ENCODE results near the gene HBG1.
A peak's percentile ranks its signal among the peaks of the same experiment; 100 is the strongest.
"Not testable (repeated sequence)": the region's sequence is repeated elsewhere in the genome, so short reads cannot be mapped to it uniquely, and the experiment has no call there.

Gene HBG1

GRCh38 chr11:5251746-5252145 is 2.1 kb upstream of the HBG1 start:
- Histone ChIP-seq H3K27me3 (no peaks in the 10 kb centered on the region), H3K4me2 (no peak overlapping the region), H4K20me1 (no peaks in the 10 kb centered on the region), H3K4me1 (no peaks in the 10 kb centered on the region), H3K9ac (no peak overlapping the region), H3K36me3 (no peaks in the 10 kb centered on the region), H3K27ac (no peak overlapping the region), H3K4me3 (no peak overlapping the region), H3K9me3 (replicated peaks in 1 of 11) (no peaks in the 10 kb centered on the region)
- no peak for TF ChIP-seq Cebpa-rat (IDR thresholded peaks at IDR 0.05)

- no peak overlapping the region for H3K27ac ChIP-seq
- no peak overlapping the region for H3K4me2 ChIP-seq
- H3K9ac ChIP-seq, result no peak overlapping the region
- H3K36me3 ChIP-seq, result no peaks in the 10 kb centered on the region
- H3K27me3 ChIP-seq, result no peaks in the 10 kb centered on the region
- no peak overlapping the region for H3K4me3 ChIP-seq
- H3K4me1 ChIP-seq, result no peaks in the 10 kb centered on the region
- H4K20me1 ChIP-seq, result no peaks in the 10 kb centered on the region
- TF ChIP-seq Cebpa-rat (IDR thresholded peaks at IDR 0.05), result no peak
- no peaks in the 10 kb centered on the region for H3K9me3 ChIP-seq (replicated peaks in 1 of 11)
These were observed 1.0 kb upstream of the HBG1 start for GRCh38 chr11:5250543-5251204.

GRCh38 chr11:5248498-5248897 is 1.2 kb downstream of the HBG1 start:
- H3K4me3 ChIP-seq; H3K27me3 ChIP-seq; H3K9ac ChIP-seq; H3K9me3 ChIP-seq (replicated peaks in 1 of 11); H3K36me3 ChIP-seq; H3K4me2 ChIP-seq; H3K27ac ChIP-seq; H4K20me1 ChIP-seq; H3K4me1 ChIP-seq: not testable (repeated sequence)

GRCh38 chr11:5247472-5248192 is 2.0 kb downstream of the HBG1 start:
- no peak overlapping the region for H3K27ac ChIP-seq
- no peak overlapping the region for H3K9ac ChIP-seq
- H4K20me1 ChIP-seq, result no peaks in the 10 kb centered on the region
- no peak for TF ChIP-seq Cebpa-rat (IDR thresholded peaks at IDR 0.05)
- H3K36me3 ChIP-seq, result no peaks in the 10 kb centered on the region
- H3K27me3 ChIP-seq, result no peaks in the 10 kb centered on the region
- no peak overlapping the region for H3K4me3 ChIP-seq
- H3K4me1 ChIP-seq, result no peaks in the 10 kb centered on the region
- no peaks in the 10 kb centered on the region for H3K9me3 ChIP-seq (replicated peaks in 1 of 11)
- H3K4me2 ChIP-seq, result no peak overlapping the region

- H4K20me1 ChIP-seq, result no peaks in the 10 kb centered on the region
These were observed 2.7 kb downstream of the HBG1 start for GRCh38 chr11:5246772-5247471.

GRCh38 chr11:5245155-5245554 is 4.5 kb downstream of the HBG1 start:
- no peak for TF ChIP-seq Cebpa-rat (IDR thresholded peaks at IDR 0.05)

More at GRCh38 chr11:5246772-5247471, 2.7 kb downstream of the HBG1 start:
- Histone ChIP-seq H3K27ac (no peak overlapping the region), H3K27me3 (no peaks in the 10 kb centered on the region), H3K4me2 (no peak overlapping the region), H3K4me1 (peaks cover 0 to under 1% (median 0%) of the 10 kb centered on the region in 10 experiments; a peak in 2 of 20 replicates), H3K4me3 (no peak overlapping the region), H3K9me3 (replicated peaks in 1 of 11) (no peaks in the 10 kb centered on the region), H3K9ac (no peak overlapping the region), H3K36me3 (no peaks in the 10 kb centered on the region)
- TF ChIP-seq Cebpa-rat (IDR thresholded peaks at IDR 0.05), result no peak

GRCh38 chr11:5243816-5244180 is 5.9 kb downstream of the HBG1 start:
- no peak for TF ChIP-seq Cebpa-rat (IDR thresholded peaks at IDR 0.05)
- H3K4me1 ChIP-seq, result peaks cover 0 to 10% (median 0%) of the 10 kb centered on the region in 10 experiments; a peak in 4 of 20 replicates
- no peak overlapping the region for H3K27ac ChIP-seq
- H3K27me3 ChIP-seq, result no peaks in the 10 kb centered on the region
- H3K9ac ChIP-seq, result no peak overlapping the region
- no peaks in the 10 kb centered on the region for H4K20me1 ChIP-seq
- H3K9me3 ChIP-seq (replicated peaks in 1 of 11), result no peaks in the 10 kb centered on the region
- no peak overlapping the region for H3K4me2 ChIP-seq
- no peaks in the 10 kb centered on the region for H3K36me3 ChIP-seq
- no peak overlapping the region for H3K4me3 ChIP-seq

More at GRCh38 chr11:5245155-5245554, 4.5 kb downstream of the HBG1 start:
- H3K27ac ChIP-seq, result no peak overlapping the region
- H4K20me1 ChIP-seq, result no peaks in the 10 kb centered on the region
- no peaks in the 10 kb centered on the region for H3K27me3 ChIP-seq
- no peaks in the 10 kb centered on the region for H3K9me3 ChIP-seq (replicated peaks in 1 of 11)
- no peak overlapping the region for H3K4me3 ChIP-seq
- no peak overlapping the region for H3K4me2 ChIP-seq
- H3K36me3 ChIP-seq, result no peaks in the 10 kb centered on the region
- no peak overlapping the region for H3K9ac ChIP-seq
- peaks cover 0 to 6% (median 0%) of the 10 kb centered on the region in 10 experiments; a peak in 2 of 20 replicates for H3K4me1 ChIP-seq

GRCh38 chr11:5242933-5243815 is 6.5 kb downstream of the HBG1 start:
- H3K27ac ChIP-seq, result no peak overlapping the region
- no peaks in the 10 kb centered on the region for H4K20me1 ChIP-seq
- TF ChIP-seq Cebpa-rat (IDR thresholded peaks at IDR 0.05), result no peak
- H3K36me3 ChIP-seq, result no peaks in the 10 kb centered on the region
- no peaks in the 10 kb centered on the region for H3K27me3 ChIP-seq
- peaks cover 0 to 16% (median 0%) of the 10 kb centered on the region in 10 experiments; a peak in 4 of 20 replicates for H3K4me1 ChIP-seq
- no peak overlapping the region for H3K9ac ChIP-seq
- no peaks in the 10 kb centered on the region for H3K9me3 ChIP-seq (replicated peaks in 1 of 11)
- no peak overlapping the region for H3K4me2 ChIP-seq
- H3K4me3 ChIP-seq, result no peak overlapping the region

GRCh38 chr11:5242208-5242607 is 7.4 kb downstream of the HBG1 start:
- H3K4me2 ChIP-seq, result peak overlapping the region in 1 of 11 experiments; percentile 7; a peak in 1 of 22 replicates
- no peak overlapping the region for H3K27ac ChIP-seq
- TF ChIP-seq Cebpa-rat (IDR thresholded peaks at IDR 0.05), result no peak
- H3K4me3 ChIP-seq, result no peak overlapping the region
- no peaks in the 10 kb centered on the region for H3K36me3 ChIP-seq
- H3K9me3 ChIP-seq (replicated peaks in 1 of 11), result no peaks in the 10 kb centered on the region
- H3K9ac ChIP-seq, result no peak overlapping the region
- H3K27me3 ChIP-seq, result no peaks in the 10 kb centered on the region
- no peaks in the 10 kb centered on the region for H4K20me1 ChIP-seq
- H3K4me1 ChIP-seq, result peaks cover 0 to 16% (median 0%) of the 10 kb centered on the region in 10 experiments; a peak in 4 of 20 replicates
